ENCODE data around the gene FAM168A.
"Not testable (repeated sequence)": the region's sequence is repeated elsewhere in the genome, so short reads cannot be mapped to it uniquely, and the experiment has no call there.

The FAM168A gene

GRCh38 chr11:73513707-73514106 lies 84.2 kb downstream of the FAM168A start:
- no peak for DNase-seq

GRCh38 chr11:73510877-73511276 lies 87.0 kb downstream of the FAM168A start:
- DNase-seq: no peak

DNA sequence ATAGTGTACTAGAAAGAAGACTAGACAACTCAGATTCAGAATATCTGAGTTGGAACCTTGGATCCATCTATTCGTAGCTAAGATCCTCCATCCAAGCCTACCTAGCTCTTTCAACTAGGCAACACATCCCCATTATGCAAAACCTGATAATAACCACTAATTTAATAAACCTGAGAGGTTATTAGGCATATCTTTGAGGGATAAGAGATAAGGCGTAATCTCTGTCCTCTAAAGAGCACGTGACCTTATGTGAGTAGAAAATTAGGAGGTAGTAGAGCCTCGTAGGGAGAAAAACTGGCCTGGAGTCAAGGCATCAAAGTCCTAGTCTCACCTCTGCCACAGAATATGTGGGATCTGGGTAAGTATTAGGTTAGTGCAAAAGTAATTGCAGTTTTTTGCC lies 87.8 kb downstream of the FAM168A start:
- DNase-seq: no peak

- no peak for DNase-seq
Measured at GRCh38 chr11:73509188-73509587, 88.7 kb downstream of the FAM168A start.

DNA sequence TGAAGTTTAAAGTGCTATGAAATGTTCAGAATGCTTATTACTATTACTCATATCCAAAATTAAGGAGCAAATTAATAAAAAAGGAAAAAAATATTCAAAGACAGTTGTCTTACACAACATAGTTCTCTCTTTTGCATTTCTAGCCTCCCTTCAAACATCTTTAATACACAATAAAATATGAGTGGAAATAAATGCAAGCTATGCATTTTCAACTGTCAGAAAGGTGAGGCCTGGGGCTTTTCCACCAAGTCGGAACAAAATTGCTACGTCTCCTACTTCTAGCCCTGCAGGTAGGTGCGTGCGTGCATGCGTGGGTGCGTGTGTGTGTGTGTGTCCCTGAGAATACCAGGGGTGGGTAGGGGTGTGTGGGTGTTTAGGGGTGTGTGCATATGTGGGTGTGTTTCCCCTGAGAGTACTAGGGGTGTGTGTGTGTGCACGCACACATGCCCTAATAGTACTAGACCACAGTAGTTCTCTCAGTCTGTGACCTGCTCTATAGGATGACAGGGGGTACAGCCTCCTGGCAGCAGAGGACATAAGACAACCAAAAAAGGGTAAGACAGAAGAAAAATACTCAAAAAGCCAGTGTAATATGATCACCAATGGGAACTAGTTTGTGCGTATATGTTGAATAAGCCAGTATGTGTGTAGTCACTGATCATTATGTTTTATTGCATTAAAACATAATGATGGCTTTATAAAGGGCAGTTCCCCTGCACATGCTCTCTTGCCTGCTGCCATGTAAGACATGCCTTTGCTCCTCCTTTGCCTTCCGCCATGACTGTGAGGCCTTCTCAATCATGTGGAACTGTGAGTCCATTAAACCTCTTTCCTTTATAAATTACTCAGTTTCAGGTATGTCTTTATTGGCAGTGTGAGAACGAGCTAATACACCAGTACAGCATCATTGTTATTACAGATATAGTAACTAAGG lies 89.4 kb downstream of the FAM168A start:
- no peak for DNase-seq

GRCh38 chr11:73507086-73507485 lies 90.8 kb downstream of the FAM168A start:
- DNase-seq: no peak

GRCh38 chr11:73506038-73506437 lies 91.9 kb downstream of the FAM168A start:
- no peak for DNase-seq

DNA sequence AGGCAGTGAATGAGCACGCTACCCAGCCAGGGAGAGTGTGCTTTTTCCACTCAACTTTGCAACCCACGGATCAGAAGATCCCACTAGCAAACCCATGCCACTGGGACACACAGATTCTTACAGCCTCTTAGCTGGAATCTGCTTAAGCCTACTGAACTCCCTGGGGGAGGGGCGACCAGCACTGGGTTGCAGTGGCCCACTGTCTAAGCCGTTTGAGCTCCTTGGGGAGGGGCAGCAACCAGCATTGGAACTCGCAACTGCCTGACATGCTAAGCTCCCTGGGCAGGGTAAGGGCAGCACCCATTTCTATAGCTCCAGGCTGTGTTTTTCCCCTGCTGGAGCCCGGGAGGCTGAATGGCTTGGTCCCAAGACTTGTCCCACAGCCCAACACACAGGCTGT lies 99.6 kb downstream of the FAM168A start:
- DNase-seq: no peak

GRCh38 chr11:73496134-73496533 lies 101.8 kb downstream of the FAM168A start:
- no peak for DNase-seq

GRCh38 chr11:73495731-73496130 lies 102.2 kb downstream of the FAM168A start:
- DNase-seq: no peak

DNA sequence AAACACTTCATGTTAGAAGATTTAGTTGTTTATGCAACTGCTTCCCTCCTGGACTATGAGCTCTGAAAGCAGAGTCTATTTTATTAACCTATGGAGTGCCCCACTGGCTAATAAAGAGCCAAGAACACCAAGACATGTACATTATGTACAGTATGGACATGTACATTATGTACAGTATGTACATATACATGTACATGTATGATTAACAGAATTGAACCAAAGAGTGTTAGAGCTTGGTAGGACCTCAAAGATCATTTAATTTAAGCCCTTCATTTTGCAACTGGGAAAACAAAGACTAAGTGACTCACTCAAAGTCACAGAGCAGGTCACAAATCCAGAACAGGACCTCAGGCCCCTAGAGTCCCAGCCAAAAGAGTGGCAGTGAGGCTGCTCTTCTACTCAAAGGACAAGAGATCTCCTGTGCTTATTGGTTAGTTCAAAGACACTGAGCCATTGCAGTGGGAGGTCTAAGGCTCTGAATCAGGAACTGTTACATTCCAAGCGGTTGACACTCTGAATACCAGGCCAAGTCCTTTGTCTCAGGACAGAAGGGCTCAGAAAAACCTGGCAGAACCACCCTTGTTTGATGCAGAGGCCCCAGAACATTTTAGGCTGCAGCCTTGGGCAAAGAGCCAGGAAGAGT lies 103.8 kb downstream of the FAM168A start:
- DNase-seq: no peak

- DNase-seq: no peak
Measured at GRCh38 chr11:73481626-73482025, 116.3 kb downstream of the FAM168A start.

- no peak for DNase-seq
Measured at GRCh38 chr11:73480677-73481076, 117.2 kb downstream of the FAM168A start.

- no peak for DNase-seq
Measured at GRCh38 chr11:73478737-73479347, 119.1 kb downstream of the FAM168A start.

GRCh38 chr11:73477518-73477917 lies 120.4 kb downstream of the FAM168A start:
- DNase-seq: no peak

GRCh38 chr11:73475549-73476095 lies 122.3 kb downstream of the FAM168A start:
- DNase-seq: no peak

DNA sequence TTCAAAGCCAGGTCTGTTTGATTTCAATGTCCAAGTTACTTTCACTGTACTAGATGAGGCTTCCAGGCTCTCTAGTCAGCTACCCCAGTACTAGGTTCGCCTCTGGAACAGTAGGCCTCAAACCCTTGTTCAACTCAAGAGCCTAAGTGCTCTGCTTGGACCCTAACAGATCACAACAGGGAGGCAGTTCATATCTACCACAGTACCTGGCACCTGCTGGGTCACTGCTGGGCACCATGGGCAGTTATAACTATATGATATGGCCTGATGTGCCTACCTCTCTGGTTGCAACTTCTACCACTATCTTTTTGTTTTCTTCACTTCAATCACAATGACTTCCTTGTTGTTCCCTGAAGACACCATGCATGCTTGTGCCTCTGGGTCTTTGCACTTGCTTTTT lies 124.7 kb downstream of the FAM168A start:
- no peak for DNase-seq

DNA sequence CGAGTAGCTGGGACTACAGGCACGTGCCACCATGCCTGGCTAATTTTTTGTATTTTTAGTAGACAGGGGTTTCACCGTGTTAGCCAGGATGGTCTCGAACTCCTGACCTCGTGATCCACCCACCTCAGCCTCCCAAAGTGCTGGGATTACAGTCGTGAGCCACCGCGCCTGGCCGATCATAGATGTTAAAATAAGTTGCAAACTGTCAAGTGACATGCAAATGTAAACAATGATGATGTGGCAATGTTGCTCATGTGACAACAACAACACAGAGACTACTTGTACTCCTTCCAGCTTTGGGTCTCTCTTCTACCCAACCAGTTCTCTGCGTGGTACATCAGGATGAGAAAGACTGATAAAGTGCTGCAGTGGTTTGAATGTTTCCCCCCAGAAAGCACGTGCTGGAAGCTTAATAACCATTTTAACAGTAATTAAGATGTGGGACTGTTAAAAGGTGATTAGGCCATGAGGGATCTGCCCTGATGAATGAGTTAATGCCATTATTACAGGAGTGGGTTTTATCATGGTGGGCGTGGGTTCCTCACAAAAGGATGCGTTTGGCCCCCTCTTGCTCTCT lies 127.8 kb downstream of the FAM168A start:
- DNase-seq: not testable (repeated sequence)

GRCh38 chr11:73469401-73469800 lies 128.5 kb downstream of the FAM168A start:
- DNase-seq: no peak

- no peak for DNase-seq
Measured at GRCh38 chr11:73468590-73469161, 129.2 kb downstream of the FAM168A start.

DNA sequence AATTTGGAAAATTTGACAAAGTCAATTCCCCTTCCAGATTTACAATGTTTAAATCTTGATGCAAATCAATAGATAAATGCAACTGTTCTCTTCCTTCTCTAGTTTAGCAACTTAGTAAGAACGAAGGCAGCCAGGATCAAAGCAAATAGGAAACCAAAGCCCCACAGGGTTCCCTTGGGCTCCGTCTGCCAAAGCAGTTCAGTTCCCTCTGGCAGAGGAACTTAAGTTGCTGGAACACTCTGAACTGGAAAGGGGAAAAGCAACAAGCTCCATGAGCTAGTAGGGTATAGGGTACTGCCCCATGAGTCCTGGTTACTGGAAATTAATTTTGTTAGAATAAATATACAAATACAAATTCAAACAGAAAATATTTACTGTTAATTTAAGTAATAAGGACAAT lies 130.4 kb downstream of the FAM168A start:
- DNase-seq: no peak

GRCh38 chr11:73466643-73467042 lies 131.3 kb downstream of the FAM168A start:
- DNase-seq: no peak

GRCh38 chr11:73465871-73466270 lies 132.0 kb downstream of the FAM168A start:
- DNase-seq: no peak
